Neural progenitor cell (in vitro differentiated cells): ENCODE results near the gene KIF19.

Source experiments
- CTCF ChIP-seq: fragments of 200-600 bp; sonication (generic); IDR thresholded peaks from 2 replicates; pipeline ENCODE4 v1.5.1; 2017; ENCODE audit warnings: antibody characterized with exemption, mild to moderate bottlenecking
- EZH2 ChIP-seq: fragments of 200-600 bp; sonication (generic); IDR thresholded peaks from 2 replicates; pipeline ENCODE4 v1.6.1; 2017; ENCODE audit warnings: antibody characterized with exemption, mild to moderate bottlenecking, moderate library complexity
- EZH2phosphoT487 ChIP-seq: fragments of 200-600 bp; sonication (generic); IDR thresholded peaks from 2 replicates; pipeline ENCODE4 v1.6.1; 2017; ENCODE audit warnings: antibody characterized with exemption

- TF ChIP-seq CTCF (no peak), EZH2 (no peak), EZH2phosphoT487 (no peak)
Measured at GRCh38 chr17:74383141-74383540, 57.1 kb downstream of the KIF19 start.
